ENCODE results near the gene TEPSIN. TPM values are rescaled to one million over a fixed set of nuclear protein-coding genes. Genes with fewer than 3 reads are reported as not detected.

Gene TEPSIN
- total RNA-seq, 1 experiment from 2014 or later: 38.8 TPM

GRCh38 chr17:81253358-81254131 is 14.7 kb upstream of the TEPSIN start:
- Histone ChIP-seq H3K79me2 (ENCODE audit: insufficient read depth, low read length) (no peaks in the 10 kb centered on the region), H2AFZ (ENCODE audit: low read length) (no peak overlapping the region), H2BK120ac (ENCODE audit: low read depth, low read length, poor library complexity, severe bottlenecking) (no peak overlapping the region), H3K9me3 (ENCODE audit: control insufficient read depth, low read depth, low read length) (no peaks in the 10 kb centered on the region), H3K4me1 (ENCODE audit: insufficient read depth, low read length) (no peaks in the 10 kb centered on the region), H4K8ac (replicated peaks; ENCODE audit: insufficient read length, low read depth, low read length) (no peak overlapping the region), H3K23me2 (ENCODE audit: insufficient read length, low read depth, low read length, poor library complexity, severe bottlenecking) (no peaks in the 10 kb centered on the region), H2BK12ac (ENCODE audit: insufficient read length, low read depth, low read length) (no peak overlapping the region), H2BK5ac (ENCODE audit: insufficient read length, low read length) (no peak overlapping the region), H3K56ac (ENCODE audit: insufficient read length, low read depth, low read length) (no peak overlapping the region), H2AK5ac (ENCODE audit: insufficient read length, low read length) (no peak overlapping the region), H3K27ac (ENCODE audit: insufficient read length, low read depth, low read length) (no peak overlapping the region), H3K18ac (ENCODE audit: insufficient read length, low read depth, low read length) (no peak overlapping the region), H2BK15ac (ENCODE audit: low read depth, low read length) (no peak overlapping the region), H3K79me1 (ENCODE audit: insufficient read depth, low read depth, low read length, poor library complexity, severe bottlenecking) (no peaks in the 10 kb centered on the region), H3K9ac (ENCODE audit: extremely low read depth, insufficient read length, low read length) (no peak overlapping the region), H3K23ac (ENCODE audit: insufficient read length, low read depth, low read length) (no peak overlapping the region), H3K14ac (ENCODE audit: insufficient read depth, low read length) (no peak overlapping the region), H3K4me2 (ENCODE audit: insufficient read depth, insufficient read length, low read length) (no peak overlapping the region), H3T11ph (ENCODE audit: low read length) (no peak overlapping the region), H4K20me1 (ENCODE audit: control insufficient read depth, insufficient read depth, insufficient read length) (no peaks in the 10 kb centered on the region), H3K4ac (ENCODE audit: low read depth, low read length) (no peak overlapping the region), H3K27me3 (ENCODE audit: insufficient read depth, low read length) (no peaks in the 10 kb centered on the region), H4K5ac (ENCODE audit: insufficient read length, low read depth, low read length) (peak overlapping the region; percentile 8), H2BK20ac (ENCODE audit: low read depth, low read length, poor library complexity, severe bottlenecking) (no peak overlapping the region), H4K91ac (ENCODE audit: insufficient read length, low read depth, low read length) (no peak overlapping the region)
- TF ChIP-seq CTCF (conservative IDR thresholded peaks at IDR 0.05): peak; percentile 80
- WGBS (ENCODE audit: extremely low coverage, insufficient read length, low lambda C conversion rate): 100% methylated on average over 5 of the region's 19 CpGs
- Mint-ChIP-seq H3K36me3 (ENCODE audit: insufficient read depth in 1 of 3, low read depth in 3 of 3) (peaks cover 9 to 17% (median 11%) of the 10 kb centered on the region in 3 experiments), H3K4me1 (peaks cover 15 to 25% of the 10 kb centered on the region in 2 experiments), H3K4me3 (peak overlapping the region in 1 of 2 experiments; percentile 6; a peak in 2 of 5 replicates), H3K27me3 (ENCODE audit: low read depth) (no peaks in the 10 kb centered on the region), H3K9me3 (no peaks in the 10 kb centered on the region; a peak in 1 of 5 replicates), H3K27ac (peak overlapping the region in 2 of 3 experiments; percentile 19 to 81; a peak in 1 of 7 replicates)
- no peak for DNase-seq
